Liver (tissue), 3 donors: Measurements from ENCODE around the gene LTBP2.

Source experiments
- CTCF ChIP-seq: fragments of 150-350 bp; IDR thresholded peaks from 2 replicates; pipeline ENCODE4 v1.5.1; 2017; ENCODE audit warnings: improper control_type of control experiment, low read depth, low read length; ENCODE audit not compliant: missing input control
- EGR1 ChIP-seq, 2 donors: IDR thresholded peaks; 2 replicates each; pipeline ENCODE4 v1.6.1; 2016 to 2018; ENCODE audit warnings: antibody characterized with exemption in 2 of 2, low read depth in 2 of 2
- donor health status: healthy.
- donor health status: healthy.

- TF ChIP-seq CTCF = no peak
- TF ChIP-seq EGR1 (IDR thresholded peaks at IDR 0.05; ENCODE audit: low read depth in 2 of 2) = no peak
Measured at GRCh38 chr14:74601982-74602381, 10.1 kb downstream of the LTBP2 start.
